H1 (cell line): ENCODE results near the gene TMEM106C. TPM values are rescaled to one million over a fixed set of nuclear protein-coding genes. Genes with fewer than 3 reads are reported as not detected.

ENCODE experiments used
- CTCF ChIA-PET: fragments of 300-600 bp; sonication (Branson Sonifier 250); formaldehyde crosslinking; loops from one replicate; lab custom pipeline; 2021; ENCODE audit not compliant: partially characterized antibody; lab: Charles Lee
- POLR2A ChIA-PET: fragments of 300-600 bp; sonication (Branson Sonifier 250); formaldehyde crosslinking; loops from one replicate; lab custom pipeline; 2021; ENCODE audit warnings: inconsistent platforms; ENCODE audit not compliant: partially characterized antibody; lab: Charles Lee
- DNase-seq, 2 experiments: peaks; one replicate each; pipeline versions ENCODE4 v3.0.0 to v3.0.0-alpha.2; 2010 to 2022; ENCODE audit warnings: low spot score in 2 of 2, low read depth in 1 of 2, mixed read lengths in 1 of 2
- FAIRE-seq: peaks from 2 replicates; lab custom pipeline; 2011; peaks lifted over from hg19 to GRCh38; lab: Jason Lieb, UNC
- H2AFZ ChIP-seq: 2 replicates; pipeline ENCODE4 v1.8.1; 2012; ENCODE audit warnings: low read length, inconsistent platforms
- H2AK5ac ChIP-seq: 2 replicates; pipeline ENCODE4 v1.6.1; 2013; ENCODE audit warnings: low read depth, low read length
- H2BK120ac ChIP-seq: replicated peaks from 2 replicates; pipeline ENCODE3; 2013; ENCODE audit warnings: low read depth, low read length, inconsistent platforms
- H2BK12ac ChIP-seq: 2 replicates; pipeline ENCODE4 v1.6.1; 2013; ENCODE audit warnings: low read depth, low read length
- H2BK15ac ChIP-seq: 2 replicates; pipeline ENCODE4 v1.6.1; 2013; ENCODE audit warnings: low read length
- H2BK20ac ChIP-seq: 2 replicates; pipeline ENCODE4 v1.6.1; 2013; ENCODE audit warnings: low read length
- H2BK5ac ChIP-seq: 2 replicates; pipeline ENCODE4 v1.6.1; 2013; ENCODE audit warnings: low read depth, low read length
- H3K14ac ChIP-seq: 2 replicates; pipeline ENCODE4 v1.6.1; 2013; ENCODE audit warnings: inconsistent platforms; ENCODE audit not compliant: insufficient read length
- H3K18ac ChIP-seq: 2 replicates; pipeline ENCODE4 v1.6.1; 2013; ENCODE audit warnings: low read length; ENCODE audit errors: extremely low read depth
- H3K23ac ChIP-seq: 2 replicates; pipeline ENCODE4 v1.6.1; 2013; ENCODE audit warnings: inconsistent platforms; ENCODE audit not compliant: insufficient read length
- H3K23me2 ChIP-seq: 2 replicates; pipeline ENCODE4 v1.6.1; 2013; ENCODE audit warnings: low read depth, low read length
- H3K27ac ChIP-seq: 2 replicates; pipeline ENCODE4 v1.6.1; 2011; ENCODE audit warnings: low read depth, low read length, inconsistent platforms
- H3K27me3 ChIP-seq, 4 experiments: replicated peaks in 1 of 4; 1 replicate in 1 of 4; 2 replicates in 3 of 4; pipeline versions ENCODE4 v1.6.1 to v1.8.1; 2011 to 2013; ENCODE audit warnings: low read length in 3 of 4, mild to moderate bottlenecking in 3 of 4, inconsistent platforms in 2 of 4, mixed read lengths in 2 of 4, moderate library complexity in 1 of 4; ENCODE audit not compliant: control insufficient read depth in 3 of 4, insufficient read depth in 3 of 4; ENCODE audit errors: extremely low read depth in 1 of 4
- H3K36me3 ChIP-seq, 4 experiments: 2 replicates each; pipeline versions ENCODE4 v1.6.1 to v1.8.1; 2011 to 2013; ENCODE audit warnings: mild to moderate bottlenecking in 4 of 4, low read length in 3 of 4, moderate library complexity in 2 of 4, control low read depth in 1 of 4, inconsistent platforms in 1 of 4; ENCODE audit not compliant: insufficient read depth in 4 of 4, control insufficient read depth in 2 of 4
- H3K4ac ChIP-seq: replicated peaks from 2 replicates; pipeline ENCODE3; 2013; ENCODE audit warnings: low read length, low read depth, mixed read lengths, inconsistent platforms; ENCODE audit not compliant: insufficient read length
- H3K4me1 ChIP-seq, 4 experiments: replicated peaks in 1 of 4; 1 replicate in 1 of 4; 2 replicates in 3 of 4; pipeline versions ENCODE4 v1.6.1 to v1.8.1; 2011 to 2013; ENCODE audit warnings: low read length in 3 of 4, inconsistent platforms in 2 of 4, mixed read lengths in 1 of 4; ENCODE audit not compliant: insufficient read depth in 4 of 4, control insufficient read depth in 3 of 4
- H3K4me2 ChIP-seq, 2 experiments: 2 replicates each; pipeline versions ENCODE4 v1.6.1 to v1.8.1; 2011 to 2013; ENCODE audit warnings: low read depth in 2 of 2, low read length in 2 of 2, control low read depth in 1 of 2, inconsistent platforms in 1 of 2, mild to moderate bottlenecking in 1 of 2; ENCODE audit not compliant: insufficient read depth in 1 of 2
- H3K4me3 ChIP-seq, 4 experiments: fragments of 200-600, 300-600 bp in 1 of 4; sonication (generic), shearing (Covaris generic), sonication (Bioruptor Twin) in 1 of 4; 2 replicates each; pipeline versions ENCODE4 v1.5.1 to v1.8.1; 2011 to 2016; ENCODE audit warnings: low read length in 4 of 4, low read depth in 3 of 4, control low read depth in 2 of 4, inconsistent platforms in 2 of 4, mild to moderate bottlenecking in 2 of 4, mixed read lengths in 1 of 4, moderate library complexity in 1 of 4; ENCODE audit not compliant: insufficient read depth in 2 of 4; ENCODE audit errors: extremely low read depth in 1 of 4
- H3K56ac ChIP-seq: replicated peaks from 2 replicates; pipeline ENCODE3; 2013; ENCODE audit warnings: low read depth, mild to moderate bottlenecking, mixed read lengths, low read length, inconsistent platforms; ENCODE audit not compliant: insufficient read length
- H3K79me1 ChIP-seq: 2 replicates; pipeline ENCODE4 v1.6.1; 2013; ENCODE audit warnings: low read depth, low read length, control low read depth
- H3K79me2 ChIP-seq, 2 experiments: 2 replicates each; pipeline versions ENCODE4 v1.6.1 to v1.8.1; 2012 to 2013; ENCODE audit warnings: low read length in 2 of 2, mild to moderate bottlenecking in 2 of 2, inconsistent platforms in 1 of 2; ENCODE audit not compliant: insufficient read depth in 2 of 2, control insufficient read depth in 1 of 2
- H3K9ac ChIP-seq, 4 experiments: replicated peaks in 1 of 4; 1 replicate in 1 of 4; 2 replicates in 3 of 4; pipeline versions ENCODE4 v1.6.1 to v1.8.1; 2011 to 2013; ENCODE audit warnings: low read depth in 3 of 4, low read length in 3 of 4, control low read depth in 2 of 4, mild to moderate bottlenecking in 2 of 4, moderate library complexity in 2 of 4, inconsistent platforms in 1 of 4; ENCODE audit errors: extremely low read depth in 1 of 4
- H3K9me3 ChIP-seq, 2 experiments: 2 replicates each; pipeline versions ENCODE4 v1.6.1 to v1.8.1; 2012 to 2013; ENCODE audit warnings: mild to moderate bottlenecking in 2 of 2, moderate library complexity in 2 of 2, control low read depth in 1 of 2, inconsistent platforms in 1 of 2, low read depth in 1 of 2, low read length in 1 of 2, mixed read lengths in 1 of 2; ENCODE audit not compliant: insufficient read depth in 2 of 2
- H4K20me1 ChIP-seq, 2 experiments: replicated peaks in 1 of 2; 2 replicates each; pipeline versions ENCODE3 to v1.8.1; 2011 to 2013; ENCODE audit warnings: inconsistent platforms in 2 of 2, low read length in 2 of 2, mild to moderate bottlenecking in 1 of 2; ENCODE audit not compliant: insufficient read depth in 2 of 2, control insufficient read depth in 1 of 2
- H4K5ac ChIP-seq: 2 replicates; pipeline ENCODE4 v1.6.1; 2013; ENCODE audit warnings: low read length, low read depth, mixed read lengths, inconsistent platforms; ENCODE audit not compliant: insufficient read length
- H4K8ac ChIP-seq: 2 replicates; pipeline ENCODE4 v1.8.0; 2013; ENCODE audit warnings: mild to moderate bottlenecking, moderate library complexity, low read length, inconsistent platforms; ENCODE audit not compliant: insufficient read depth; ENCODE audit errors: extremely low read depth
- H4K91ac ChIP-seq: replicated peaks from 2 replicates; pipeline ENCODE3; 2013; ENCODE audit warnings: low read length, mixed read lengths, inconsistent platforms; ENCODE audit not compliant: insufficient read length
- E2F6 ChIP-seq: IDR thresholded peaks from 2 replicates; pipeline ENCODE4 v1.6.1; 2012; ENCODE audit warnings: inconsistent platforms
- EZH2 ChIP-seq: fragments of 200-600 bp; sonication (generic); IDR thresholded peaks from 2 replicates; pipeline ENCODE4 v1.7.1; 2012; ENCODE audit warnings: low read depth, mild to moderate bottlenecking, moderate library complexity, low read length, inconsistent platforms; ENCODE audit not compliant: severe bottlenecking
- FOSL1 ChIP-seq: IDR thresholded peaks from 2 replicates; pipeline ENCODE4 v1.6.1; 2011; ENCODE audit warnings: mild to moderate bottlenecking, low read depth, low read length, moderate library complexity; ENCODE audit not compliant: insufficient read depth
- RNF2 ChIP-seq: fragments of 200-900, 300-1000 bp; sonication (generic); IDR thresholded peaks from 2 replicates; pipeline ENCODE4 v1.7.1; 2016; ENCODE audit warnings: borderline replicate concordance, low read depth, mild to moderate bottlenecking, antibody characterized with exemption, low read length; ENCODE audit not compliant: poor library complexity, severe bottlenecking; ENCODE audit errors: missing control alignments
- SIN3A ChIP-seq, 2 experiments: IDR thresholded peaks in 1 of 2; conservative IDR thresholded peaks in 1 of 2; 2 replicates each; pipeline ENCODE4 v1.6.1; 2011 to 2012; ENCODE audit warnings: low read length in 2 of 2, improper control_type of control experiment in 1 of 2, low read depth in 1 of 2, mild to moderate bottlenecking in 1 of 2
- SUZ12 ChIP-seq: fragments of 200-600 bp; sonication (generic); IDR thresholded peaks from 2 replicates; pipeline ENCODE4 v1.6.1; 2012; ENCODE audit warnings: mild to moderate bottlenecking, inconsistent platforms, low read length, moderate library complexity, mixed read lengths
- WGBS, 2 experiments: shearing (Covaris generic) in 1 of 2; methylation state at CpG; one replicate each; pipeline versions ENCODE4 v1.1.6 to v1.1.7; 2013 to 2015; ENCODE audit warnings: low lambda C conversion rate in 2 of 2, mixed read lengths in 2 of 2, inconsistent platforms in 1 of 2, low coverage in 1 of 2, missing lambda C conversion rate in 1 of 2; ENCODE audit not compliant: insufficient replicate concordance in 2 of 2, insufficient coverage in 1 of 2, insufficient read length in 1 of 2; ENCODE audit errors: extremely low coverage in 1 of 2, missing lambda C conversion rate in 1 of 2; 5-methylcytosine and 5-hydroxymethylcytosine counted together
- polyA plus RNA-seq, 7 experiments: library from polyadenylated mRNA; depleted of rRNA in 3 of 7; stranded (reverse) in 5 of 7; unstranded in 2 of 7; fragments of >200 nt in 5 of 7; fragments of 200-250 nt in 2 of 7; gene quantifications; 1 replicate in 5 of 7; 2 replicates in 1 of 7; 4 replicates in 1 of 7; pipeline versions ENCODE4 v1.2.1 to v1.2.3, GENCODE V29; 2011 to 2013; ENCODE audit warnings: missing spikeins in 2 of 7, mixed read lengths in 2 of 7
- total RNA-seq: library from RNA; stranded (reverse); fragmentation: NEBNext Ultra II Directional; extraction: Animal tissue kit (Norgen Biotek cat#: 25700); gene quantifications from 2 replicates; pipeline ENCODE4 v1.2.1, GENCODE V29; 2021
- TF ChIP-seq, protein P1 (sequence below): IDR thresholded peaks from 2 replicates; pipeline ENCODE4 v1.6.1; 2012; ENCODE audit warnings: low read length, inconsistent platforms

The TMEM106C gene
- total and polyA plus RNA-seq, 2 of the 8 experiments (the other 6 are each of a cell fraction or from before 2014, with no cell fraction given): 36.6 to 45.3 TPM

- no peak overlapping the region for H2BK5ac ChIP-seq
- WGBS, 2 experiments: 4% methylated on average over 18 of the region's 18 CpGs; no CpG with 5 or more reads in 1 of the 2 experiments
- TF ChIP-seq FOSL1 (no peak), EZH2 (no peak), E2F6 (peak; percentile 62), SIN3A (conservative IDR thresholded peaks at IDR 0.05 in 1 of 2, IDR thresholded peaks at IDR 0.05 in 1 of 2; ENCODE audit: low read depth in 1 of 2, low read length in 2 of 2) (peak in 1 of 2 experiments; percentile 75; a peak in 1 of 4 replicates), SUZ12 (no peak), RNF2 (peak; percentile 17)
- TF ChIP-seq, protein P1, sequence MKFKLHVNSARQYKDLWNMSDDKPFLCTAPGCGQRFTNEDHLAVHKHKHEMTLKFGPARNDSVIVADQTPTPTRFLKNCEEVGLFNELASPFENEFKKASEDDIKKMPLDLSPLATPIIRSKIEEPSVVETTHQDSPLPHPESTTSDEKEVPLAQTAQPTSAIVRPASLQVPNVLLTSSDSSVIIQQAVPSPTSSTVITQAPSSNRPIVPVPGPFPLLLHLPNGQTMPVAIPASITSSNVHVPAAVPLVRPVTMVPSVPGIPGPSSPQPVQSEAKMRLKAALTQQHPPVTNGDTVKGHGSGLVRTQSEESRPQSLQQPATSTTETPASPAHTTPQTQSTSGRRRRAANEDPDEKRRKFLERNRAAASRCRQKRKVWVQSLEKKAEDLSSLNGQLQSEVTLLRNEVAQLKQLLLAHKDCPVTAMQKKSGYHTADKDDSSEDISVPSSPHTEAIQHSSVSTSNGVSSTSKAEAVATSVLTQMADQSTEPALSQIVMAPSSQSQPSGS: no peak
Measured at GRCh38 chr12:48000878-48001504, 37.6 kb downstream of the TMEM106C start.

More at GRCh38 chr12:48000878-48001504, 37.6 kb downstream of the TMEM106C start:
- Histone ChIP-seq H3K4me2 (peak overlapping the region; percentile 90 to 99), H3K27me3 (peaks cover 54 to 96% (median 92%) of the 10 kb centered on the region in 4 experiments), H3K9ac (no peak overlapping the region), H3K56ac (no peak overlapping the region), H3K23me2 (peaks cover 25% of the 10 kb centered on the region), H4K8ac (peak overlapping the region; percentile 39; the same call in 1 of the 2 replicates), H4K20me1 (peaks cover 5 to 20% of the 10 kb centered on the region in 2 experiments), H3K4ac (no peak overlapping the region), H3K23ac (no peak overlapping the region), H3K79me2 (no peaks in the 10 kb centered on the region), H3K14ac (no peak overlapping the region), H2AFZ (no peak overlapping the region), H2BK120ac (no peak overlapping the region), H4K5ac (no peak overlapping the region), H3K18ac (peak overlapping the region; percentile 24; the same call in 1 of the 2 replicates), H3K36me3 (no peaks in the 10 kb centered on the region), H3K4me3 (peak overlapping the region; percentile 24 to 60 (median 44); a peak in 7 of 8 replicates), H3K79me1 (no peaks in the 10 kb centered on the region; the same call in 1 of the 2 replicates), H3K4me1 (peaks cover 21 to 34% (median 24%) of the 10 kb centered on the region in 4 experiments), H4K91ac (no peak overlapping the region), H3K27ac (no peak overlapping the region), H2BK20ac (no peak overlapping the region), H2BK12ac (no peak overlapping the region), H3K9me3 (no peaks in the 10 kb centered on the region), H2AK5ac (no peak overlapping the region), H2BK15ac (no peak overlapping the region)
- DNase-seq (no peak), FAIRE-seq (no peak)
- CTCF ChIA-PET: interaction anchor here (0.9 to 2.6 kb wide), 7 partner anchors 8 to 184 kb away, joined by 3 to 11 read pairs (median 3); no protein-coding TSS in a partner anchor
- POLR2A ChIA-PET: interaction anchor here (1.0 to 1.1 kb wide), 2 partner anchors 105 to 189 kb away, joined by 3 read pairs; partner anchors contain the start of gene SENP1
